Measurements from ENCODE around the gene PRAMEF11. TPM values are rescaled to one million over a fixed set of nuclear protein-coding genes. Genes with fewer than 3 reads are reported as not detected.
"Not testable (repeated sequence)": the region's sequence is repeated elsewhere in the genome, so short reads cannot be mapped to it uniquely, and the experiment has no call there.

PRAMEF11 gene
- not detected for polyA plus RNA-seq
- long read RNA-seq, donor 1 = 0 reads
- long read RNA-seq, donor 2 = 0 reads
- long read RNA-seq, donor 3 = 0 reads
- long read RNA-seq, donor 4 = 0 reads
- long read RNA-seq, donor 5 = 0 reads
- long read RNA-seq, donor 6 = 0 reads
- long read RNA-seq, donor 7 = 0 reads
- long read RNA-seq, donor 8 = 0 reads
- long read RNA-seq, donor 9 = 0 reads
- long read RNA-seq, donor 10 = 0 reads

- not testable (repeated sequence) for DNase-seq; FAIRE-seq; H3K4me3 ChIP-seq (ENCODE audit: low read depth in 1 of 3, low read length in 3 of 3); H3K36me3 ChIP-seq (ENCODE audit: control insufficient read depth in 3 of 3, insufficient read depth in 2 of 3, low read depth in 1 of 3, low read length in 3 of 3); H3K9me3 ChIP-seq (ENCODE audit: control insufficient read depth in 2 of 2, insufficient read depth in 1 of 2, low read depth in 1 of 2, low read length in 1 of 2); H3K4me1 ChIP-seq (ENCODE audit: control insufficient read depth in 3 of 3, insufficient read depth in 2 of 3, low read depth in 1 of 3, low read length in 2 of 3); H3K27me3 ChIP-seq (ENCODE audit: control insufficient read depth in 3 of 3, insufficient read depth in 3 of 3, low read length in 3 of 3); H3K27ac ChIP-seq (ENCODE audit: low read depth in 1 of 3, low read length in 2 of 3)
- 52 to 57% (median 52%) methylated on average over 3 of the region's 3 CpGs for WGBS, 3 donors
Observed at GRCh38 chr1:12831310-12831709, at the start of gene PRAMEF11. PRAMEF11 (minus strand) TSS chr1:12831410; CDS start chr1:12828789, 2,621 bp downstream.

DNA sequence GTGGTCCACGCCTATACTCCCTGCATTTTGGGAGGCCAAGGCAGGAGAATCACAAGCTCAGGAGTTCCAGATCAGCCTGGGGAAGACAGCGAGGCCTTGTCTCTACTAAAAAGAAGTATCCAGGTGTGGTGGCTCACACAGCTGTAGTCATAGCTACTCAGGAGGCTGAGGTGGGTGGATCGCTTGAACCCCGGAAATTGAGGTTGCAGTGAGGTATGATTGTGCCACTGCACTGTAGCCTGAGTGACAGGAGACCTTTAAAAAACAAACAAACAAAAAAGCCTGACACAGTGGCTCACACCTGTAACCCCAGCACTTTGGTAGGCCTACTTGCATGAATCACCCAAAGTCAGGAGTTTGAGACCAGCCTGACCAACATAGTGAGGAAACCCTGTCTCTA lies 47.2 kb upstream of the PRAMEF11 start:
- WGBS, 3 donors = 84 to 87% (median 84%) methylated on average over 3 of the region's 4 CpGs
- H3K27ac ChIP-seq (ENCODE audit: low read depth in 1 of 3, low read length in 2 of 3); H3K4me3 ChIP-seq (ENCODE audit: low read depth in 1 of 3, low read length in 3 of 3); DNase-seq; H3K27me3 ChIP-seq (ENCODE audit: control insufficient read depth in 3 of 3, insufficient read depth in 3 of 3, low read length in 3 of 3); H3K4me1 ChIP-seq (ENCODE audit: control insufficient read depth in 3 of 3, insufficient read depth in 2 of 3, low read depth in 1 of 3, low read length in 2 of 3); H3K9me3 ChIP-seq (ENCODE audit: control insufficient read depth in 2 of 2, insufficient read depth in 1 of 2, low read depth in 1 of 2, low read length in 1 of 2); H3K36me3 ChIP-seq (ENCODE audit: control insufficient read depth in 3 of 3, insufficient read depth in 2 of 3, low read depth in 1 of 3, low read length in 3 of 3); FAIRE-seq: not testable (repeated sequence)

- not testable (repeated sequence) for DNase-seq, FAIRE-seq
- 65 to 84% (median 67%) methylated on average over 2 to 5 of the region's 7 CpGs for WGBS, 3 donors
Observed at GRCh38 chr1:12863131-12863880, 32.1 kb upstream of the PRAMEF11 start.

DNA sequence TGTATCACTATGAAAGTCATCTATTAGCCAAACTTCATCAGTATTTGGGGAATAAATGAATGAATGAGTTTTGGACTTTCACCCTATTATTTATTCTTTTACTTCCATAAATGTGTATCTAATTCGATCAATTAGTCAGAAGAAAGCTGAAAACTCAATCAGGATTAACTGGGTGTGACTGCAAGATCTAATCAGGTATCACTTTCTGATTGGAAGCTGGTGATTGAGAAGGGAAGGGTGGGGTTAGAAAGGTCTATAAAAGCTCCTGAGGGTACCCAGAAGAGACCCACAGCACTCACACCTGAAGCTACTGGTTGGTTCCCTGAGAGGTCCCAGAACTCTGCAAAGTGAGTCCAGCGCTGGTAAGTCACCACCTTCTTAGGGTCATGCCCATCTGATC lies 25.6 kb upstream of the PRAMEF11 start, which contains the start of gene PRAMEF2:
PRAMEF2 (plus strand) TSS at position 301 of the 400 bp plus-strand sequence. CDS start 1,924 bp downstream, outside the sequence.
- not testable (repeated sequence) for FAIRE-seq; DNase-seq; H3K27ac ChIP-seq (ENCODE audit: low read depth in 1 of 3, low read length in 2 of 3); H3K4me1 ChIP-seq (ENCODE audit: control insufficient read depth in 3 of 3, insufficient read depth in 2 of 3, low read depth in 1 of 3, low read length in 2 of 3); H3K4me3 ChIP-seq (ENCODE audit: low read depth in 1 of 3, low read length in 3 of 3); H3K9me3 ChIP-seq (ENCODE audit: control insufficient read depth in 2 of 2, insufficient read depth in 1 of 2, low read depth in 1 of 2, low read length in 1 of 2); H3K36me3 ChIP-seq (ENCODE audit: control insufficient read depth in 3 of 3, insufficient read depth in 2 of 3, low read depth in 1 of 3, low read length in 3 of 3); H3K27me3 ChIP-seq (ENCODE audit: control insufficient read depth in 3 of 3, insufficient read depth in 3 of 3, low read length in 3 of 3)
- WGBS, 3 donors = 45 to 83% (median 64%) methylated on average over 1 to 2 of the region's 2 CpGs

More at GRCh38 chr1:12863131-12863880, 32.1 kb upstream of the PRAMEF11 start:
- H3K4me1 ChIP-seq (ENCODE audit: control insufficient read depth in 3 of 3, insufficient read depth in 2 of 3, low read depth in 1 of 3, low read length in 2 of 3); H3K4me3 ChIP-seq (ENCODE audit: low read depth in 1 of 3, low read length in 3 of 3); H3K27ac ChIP-seq (ENCODE audit: low read depth in 1 of 3, low read length in 2 of 3); H3K36me3 ChIP-seq (ENCODE audit: control insufficient read depth in 3 of 3, insufficient read depth in 2 of 3, low read depth in 1 of 3, low read length in 3 of 3); H3K9me3 ChIP-seq (ENCODE audit: control insufficient read depth in 2 of 2, insufficient read depth in 1 of 2, low read depth in 1 of 2, low read length in 1 of 2); H3K27me3 ChIP-seq (ENCODE audit: control insufficient read depth in 3 of 3, insufficient read depth in 3 of 3, low read length in 3 of 3): not testable (repeated sequence)

DNA sequence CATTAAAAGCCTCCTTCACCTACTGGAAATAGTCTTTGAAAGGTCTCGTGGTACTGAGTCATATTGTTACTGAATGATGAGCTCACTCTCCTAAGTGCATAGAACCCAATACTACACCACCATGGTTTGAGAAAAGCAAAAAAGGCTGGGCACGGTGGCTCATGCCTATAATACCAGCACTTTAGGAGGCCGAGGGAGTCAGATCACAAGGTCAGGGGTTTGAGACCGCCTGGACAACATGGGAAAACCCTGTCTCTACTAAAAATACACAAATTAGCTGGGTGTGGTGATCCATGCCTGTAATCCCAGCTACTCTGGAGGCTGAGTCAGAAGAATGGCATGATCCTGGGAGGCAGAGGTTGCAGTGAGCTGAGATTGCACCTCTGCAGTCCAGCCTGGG lies 20.6 kb upstream of the PRAMEF11 start:
- 59 to 72% (median 61%) methylated on average over 4 of the region's 4 CpGs for WGBS, 3 donors
- Histone ChIP-seq H3K9me3 (ENCODE audit: control insufficient read depth in 2 of 2, insufficient read depth in 1 of 2, low read depth in 1 of 2, low read length in 1 of 2) (no peaks in the 10 kb centered on the region), H3K4me3 (ENCODE audit: low read depth in 1 of 3, low read length in 3 of 3) (no peak overlapping the region), H3K36me3 (ENCODE audit: control insufficient read depth in 3 of 3, insufficient read depth in 2 of 3, low read depth in 1 of 3, low read length in 3 of 3) (no peaks in the 10 kb centered on the region), H3K27ac (ENCODE audit: low read depth in 1 of 3, low read length in 2 of 3) (no peak overlapping the region), H3K27me3 (ENCODE audit: control insufficient read depth in 3 of 3, insufficient read depth in 3 of 3, low read length in 3 of 3) (peaks cover 0 to 2% (median 0%) of the 10 kb centered on the region in 3 donors), H3K4me1 (ENCODE audit: control insufficient read depth in 3 of 3, insufficient read depth in 2 of 3, low read depth in 1 of 3, low read length in 2 of 3) (no peaks in the 10 kb centered on the region)
- no peak for FAIRE-seq
- no peak for DNase-seq

DNA sequence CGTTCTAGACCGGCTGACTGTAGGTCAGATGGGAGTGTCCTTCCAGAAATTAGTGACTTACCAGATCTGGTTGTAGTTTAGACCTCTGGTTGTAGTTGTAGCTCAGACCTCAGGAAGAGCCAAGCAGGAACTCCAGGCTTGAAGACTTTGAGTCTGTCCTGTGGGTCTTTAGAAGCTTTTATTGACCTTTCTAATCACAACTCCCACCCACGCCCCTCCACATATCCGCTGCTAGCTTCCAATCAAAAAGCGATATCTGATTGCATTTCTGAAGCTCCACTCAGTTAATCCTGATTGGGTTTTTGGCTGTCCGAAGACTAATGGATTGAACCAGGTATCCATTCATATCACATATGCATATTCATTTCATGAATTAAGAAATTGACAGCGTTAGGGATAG lies 17.4 kb upstream of the PRAMEF11 start, which contains the start of gene HNRNPCL1:
HNRNPCL1 (minus strand) TSS at position 101 of the 400 bp plus-strand sequence. CDS start 431 bp downstream, outside the sequence.
- H3K9me3 ChIP-seq (ENCODE audit: control insufficient read depth in 2 of 2, insufficient read depth in 1 of 2, low read depth in 1 of 2, low read length in 1 of 2); FAIRE-seq; H3K36me3 ChIP-seq (ENCODE audit: control insufficient read depth in 3 of 3, insufficient read depth in 2 of 3, low read depth in 1 of 3, low read length in 3 of 3); H3K27me3 ChIP-seq (ENCODE audit: control insufficient read depth in 3 of 3, insufficient read depth in 3 of 3, low read length in 3 of 3); H3K27ac ChIP-seq (ENCODE audit: low read depth in 1 of 3, low read length in 2 of 3); DNase-seq; H3K4me3 ChIP-seq (ENCODE audit: low read depth in 1 of 3, low read length in 3 of 3); H3K4me1 ChIP-seq (ENCODE audit: control insufficient read depth in 3 of 3, insufficient read depth in 2 of 3, low read depth in 1 of 3, low read length in 2 of 3): not testable (repeated sequence)
- WGBS, 3 donors = 81 to 90% (median 82%) methylated on average over 7 of the region's 7 CpGs

DNA sequence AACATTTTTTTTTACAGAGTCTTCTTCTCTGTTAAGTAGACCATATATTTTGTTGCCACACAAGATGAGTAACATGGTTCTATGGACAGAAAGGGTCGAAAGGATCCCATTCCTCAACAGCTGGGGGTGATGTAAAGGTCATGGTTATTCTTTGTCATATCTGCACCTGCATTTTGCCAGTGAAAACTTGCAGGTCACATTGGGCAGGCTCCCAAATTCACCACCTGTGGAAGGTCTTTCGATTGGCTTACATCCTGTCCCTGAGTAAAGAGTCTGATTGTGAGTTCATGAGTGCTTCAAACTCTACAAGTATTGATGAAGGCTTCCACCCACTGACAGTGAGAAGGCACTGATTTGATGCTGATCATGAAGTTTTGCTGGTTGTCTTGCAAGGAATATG lies 2.0 kb upstream of the PRAMEF11 start:
- not testable (repeated sequence) for H3K27ac ChIP-seq (ENCODE audit: low read depth in 1 of 3, low read length in 2 of 3); H3K4me1 ChIP-seq (ENCODE audit: control insufficient read depth in 3 of 3, insufficient read depth in 2 of 3, low read depth in 1 of 3, low read length in 2 of 3); H3K27me3 ChIP-seq (ENCODE audit: control insufficient read depth in 3 of 3, insufficient read depth in 3 of 3, low read length in 3 of 3); DNase-seq; H3K36me3 ChIP-seq (ENCODE audit: control insufficient read depth in 3 of 3, insufficient read depth in 2 of 3, low read depth in 1 of 3, low read length in 3 of 3); H3K9me3 ChIP-seq (ENCODE audit: control insufficient read depth in 2 of 2, insufficient read depth in 1 of 2, low read depth in 1 of 2, low read length in 1 of 2); H3K4me3 ChIP-seq (ENCODE audit: low read depth in 1 of 3, low read length in 3 of 3); FAIRE-seq
- WGBS, 3 donors = 49 to 57% (median 51%) methylated on average over 2 of the region's 2 CpGs

DNA sequence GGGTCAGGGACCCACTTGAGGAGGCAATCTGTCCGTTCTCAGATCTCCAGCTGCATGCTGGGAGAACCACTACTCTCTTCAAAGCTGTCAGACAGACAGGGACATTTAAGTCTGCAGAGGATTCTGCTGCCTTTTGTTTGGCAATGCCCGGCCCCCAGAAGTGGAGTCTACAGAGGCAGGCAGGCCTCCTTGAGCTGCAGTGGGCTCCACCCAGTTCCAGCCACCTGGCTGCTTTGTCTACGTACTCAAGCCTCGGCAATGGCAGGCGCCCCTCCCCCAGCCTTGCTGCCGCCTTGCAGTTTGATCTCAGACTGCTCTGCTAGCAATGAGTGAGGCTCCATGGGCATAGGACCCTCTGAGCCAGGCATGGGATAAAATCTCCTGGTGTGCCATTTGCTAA lies 12.1 kb downstream of the PRAMEF11 start:
- not testable (repeated sequence) for H3K4me3 ChIP-seq (ENCODE audit: low read depth in 1 of 3, low read length in 3 of 3); H3K27me3 ChIP-seq (ENCODE audit: control insufficient read depth in 3 of 3, insufficient read depth in 3 of 3, low read length in 3 of 3); FAIRE-seq; H3K9me3 ChIP-seq (ENCODE audit: control insufficient read depth in 2 of 2, insufficient read depth in 1 of 2, low read depth in 1 of 2, low read length in 1 of 2); H3K36me3 ChIP-seq (ENCODE audit: control insufficient read depth in 3 of 3, insufficient read depth in 2 of 3, low read depth in 1 of 3, low read length in 3 of 3); DNase-seq; H3K4me1 ChIP-seq (ENCODE audit: control insufficient read depth in 3 of 3, insufficient read depth in 2 of 3, low read depth in 1 of 3, low read length in 2 of 3); H3K27ac ChIP-seq (ENCODE audit: low read depth in 1 of 3, low read length in 2 of 3)
- whole genome bisulfite sequencing, 3 donors = 65 to 75% (median 74%) methylated on average over 6 of the region's 6 CpGs
